Activated CD4-positive, CD25-positive, alpha-beta regulatory T cell treated with anti-CD3 and anti-CD28 coated beads, Interleukin-2, amount 50 U/mL, for 24 hours (primary cell): ENCODE data around the gene MAPKAP1.

Source experiments
- ATAC-seq, 2 donors: fragments of 150-1000 bp; cut with Tn5 transposase; one replicate each; pipeline ENCODE4 v1.10.0; 2021; ENCODE audit warnings: mild to moderate bottlenecking in 1 of 2, moderate library complexity in 1 of 2

MAPKAP1 gene

GRCh38 chr9:125639057-125639456, 68.0 kb downstream of the MAPKAP1 start:
- ATAC-seq: no peak

GRCh38 chr9:125638239-125639045, 68.6 kb downstream of the MAPKAP1 start:
- no peak for ATAC-seq

GRCh38 chr9:125637241-125637640, 69.8 kb downstream of the MAPKAP1 start:
- no peak for ATAC-seq

GRCh38 chr9:125635888-125636287, 71.1 kb downstream of the MAPKAP1 start:
- no peak for ATAC-seq

GRCh38 chr9:125634040-125634717, 72.8 kb downstream of the MAPKAP1 start:
- no peak for ATAC-seq

- no peak for ATAC-seq
Measured at GRCh38 chr9:125633116-125633745, 73.8 kb downstream of the MAPKAP1 start.

GRCh38 chr9:125632321-125633115, 74.5 kb downstream of the MAPKAP1 start:
- ATAC-seq: peak; percentile 80 to 81

- ATAC-seq: no peak
Measured at GRCh38 chr9:125631391-125632085, 75.5 kb downstream of the MAPKAP1 start.

GRCh38 chr9:125630436-125630835, 76.6 kb downstream of the MAPKAP1 start:
- no peak for ATAC-seq

- ATAC-seq: no peak
Measured at GRCh38 chr9:125629446-125629845, 77.6 kb downstream of the MAPKAP1 start.

GRCh38 chr9:125626187-125626586, 80.8 kb downstream of the MAPKAP1 start:
- ATAC-seq: no peak

GRCh38 chr9:125621170-125621569, 85.8 kb downstream of the MAPKAP1 start:
- no peak for ATAC-seq

GRCh38 chr9:125620216-125620615, 86.8 kb downstream of the MAPKAP1 start:
- no peak for ATAC-seq

GRCh38 chr9:125617087-125617486, 89.9 kb downstream of the MAPKAP1 start:
- no peak for ATAC-seq

- ATAC-seq: no peak
Measured at GRCh38 chr9:125613141-125613540, 93.9 kb downstream of the MAPKAP1 start.

GRCh38 chr9:125612616-125613015, 94.4 kb downstream of the MAPKAP1 start:
- no peak for ATAC-seq

- no peak for ATAC-seq
Measured at GRCh38 chr9:125611121-125611765, 95.8 kb downstream of the MAPKAP1 start.

- no peak for ATAC-seq
Measured at GRCh38 chr9:125609744-125610143, 97.3 kb downstream of the MAPKAP1 start.

GRCh38 chr9:125608489-125609224, 98.4 kb downstream of the MAPKAP1 start:
- no peak for ATAC-seq

GRCh38 chr9:125604196-125604595, 102.8 kb downstream of the MAPKAP1 start:
- ATAC-seq: no peak

- ATAC-seq: no peak
Measured at GRCh38 chr9:125603478-125604021, 103.5 kb downstream of the MAPKAP1 start.
